Lower lobe of right lung (tissue), 2 donors: ENCODE results near the gene NAV1. TPM values are rescaled to one million over a fixed set of nuclear protein-coding genes. Genes with fewer than 3 reads are reported as not detected.

Source experiments
- ATAC-seq, 2 donors: fragments of 200-7000 bp; cut with Tn5 transposase; one replicate each; pipeline ENCODE4 v1.9.1; 2020 to 2022; ENCODE audit warnings: mild to moderate bottlenecking in 2 of 2, moderate library complexity in 2 of 2
- DNase-seq: peaks from one replicate; pipeline ENCODE4 v3.0.0-alpha.2; 2020
- H3K27ac ChIP-seq: fragments of 200-600 bp; one replicate; pipeline ENCODE4 v1.8.0; 2022
- H3K27me3 ChIP-seq: fragments of 200-600 bp; one replicate; pipeline ENCODE4 v1.8.0; 2022; ENCODE audit warnings: low read depth
- H3K36me3 ChIP-seq: fragments of 200-600 bp; one replicate; pipeline ENCODE4 v1.8.0; 2022; ENCODE audit warnings: mild to moderate bottlenecking
- H3K4me1 ChIP-seq: fragments of 200-600 bp; one replicate; pipeline ENCODE4 v1.8.0; 2022
- H3K4me3 ChIP-seq: fragments of 200-600 bp; one replicate; pipeline ENCODE4 v1.8.0; 2022; ENCODE audit warnings: mild to moderate bottlenecking
- H3K9me3 ChIP-seq: fragments of 200-600 bp; one replicate; pipeline ENCODE4 v1.8.0; 2022
- CTCF ChIP-seq: fragments of 200-600 bp; IDR thresholded peaks from one replicate; pipeline ENCODE4 v1.8.0; 2022; ENCODE audit warnings: antibody characterized with exemption, mild to moderate bottlenecking
- intact Hi-C: fragments of 100-400 bp; cut with DNase I; formaldehyde crosslinking; loops from one replicate; pipeline ENCODE4 v1.11.0; 2022
- total RNA-seq: library from RNA; stranded (reverse); fragmentation: NEBNext Ultra II Directional; extraction: Animal tissue kit (Norgen Biotek cat#: 25700); gene quantifications from one replicate; pipeline ENCODE4 v1.2.1, GENCODE V29; 2021
- donor health status: DM: no; HTN: yes; CAD: no; lungs with severe emphysema.

Gene NAV1
- total RNA-seq, 1 donor from 2014 or later, result 24.5 TPM

- Histone ChIP-seq H3K27me3 (no peaks in the 10 kb centered on the region), H3K4me3 (no peak overlapping the region), H3K4me1 (peaks cover 49% of the 10 kb centered on the region), H3K27ac (no peak overlapping the region), H3K9me3 (no peaks in the 10 kb centered on the region), H3K36me3 (no peaks in the 10 kb centered on the region)
- TF ChIP-seq CTCF, result no peak
- ATAC-seq (no peak), DNase-seq (no peak)
- intact Hi-C loops, result no loop called here
Observed at GRCh38 chr1:201510734-201511133, 28.2 kb upstream of the NAV1 start.

GRCh38 chr1:201511396-201511940, 27.5 kb upstream of the NAV1 start:
- peak overlapping the region; percentile 78 for H3K27ac ChIP-seq
- intact Hi-C loops, result no loop called here
- H3K4me1 ChIP-seq, result peaks cover 41% of the 10 kb centered on the region

DNA sequence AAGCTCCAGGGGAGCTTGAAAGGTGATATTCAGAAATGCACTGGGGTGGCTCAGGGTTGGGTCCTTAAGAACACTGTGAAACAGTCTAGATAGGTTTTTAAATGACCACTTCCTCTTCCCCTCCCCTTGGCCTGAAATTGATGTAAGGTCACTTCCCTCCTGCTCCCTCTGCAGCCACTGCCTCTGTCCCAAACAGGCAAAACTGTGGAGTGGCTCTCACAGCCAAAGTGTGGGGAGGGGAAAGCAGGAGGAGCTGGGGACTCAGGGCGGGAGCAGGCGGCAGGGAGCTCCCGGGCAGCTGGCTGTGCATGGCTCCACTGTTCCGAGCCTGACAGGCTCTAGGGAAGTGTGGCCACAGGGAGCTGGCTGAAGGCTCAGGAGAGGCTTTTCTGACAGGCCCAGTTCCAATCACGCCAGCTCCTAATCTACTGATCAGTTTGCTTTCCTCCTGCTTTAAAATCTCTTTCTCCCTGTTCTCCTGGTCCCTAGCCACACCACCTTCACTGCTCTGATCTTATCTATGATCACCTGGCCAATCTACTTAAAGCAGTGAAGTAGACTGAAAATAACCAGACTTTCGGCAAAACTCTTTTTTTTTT, 26.9 kb upstream of the NAV1 start:
- peaks cover 39% of the 10 kb centered on the region for H3K4me1 ChIP-seq
- intact Hi-C loops, result no loop called here
- H3K36me3 ChIP-seq, result no peaks in the 10 kb centered on the region
- no peaks in the 10 kb centered on the region for H3K9me3 ChIP-seq
- no peaks in the 10 kb centered on the region for H3K27me3 ChIP-seq
- no peak overlapping the region for H3K4me3 ChIP-seq
- DNase-seq, result peak; percentile 83
- ATAC-seq, result peak; percentile 88 to 90
- TF ChIP-seq CTCF, result no peak
- peak overlapping the region; percentile 78 for H3K27ac ChIP-seq

More at GRCh38 chr1:201511396-201511940, 27.5 kb upstream of the NAV1 start:
- Histone ChIP-seq H3K9me3 (no peaks in the 10 kb centered on the region), H3K36me3 (no peaks in the 10 kb centered on the region), H3K4me3 (no peak overlapping the region), H3K27me3 (no peaks in the 10 kb centered on the region)
- no peak for ATAC-seq
- no peak for TF ChIP-seq CTCF
- no peak for DNase-seq

DNA sequence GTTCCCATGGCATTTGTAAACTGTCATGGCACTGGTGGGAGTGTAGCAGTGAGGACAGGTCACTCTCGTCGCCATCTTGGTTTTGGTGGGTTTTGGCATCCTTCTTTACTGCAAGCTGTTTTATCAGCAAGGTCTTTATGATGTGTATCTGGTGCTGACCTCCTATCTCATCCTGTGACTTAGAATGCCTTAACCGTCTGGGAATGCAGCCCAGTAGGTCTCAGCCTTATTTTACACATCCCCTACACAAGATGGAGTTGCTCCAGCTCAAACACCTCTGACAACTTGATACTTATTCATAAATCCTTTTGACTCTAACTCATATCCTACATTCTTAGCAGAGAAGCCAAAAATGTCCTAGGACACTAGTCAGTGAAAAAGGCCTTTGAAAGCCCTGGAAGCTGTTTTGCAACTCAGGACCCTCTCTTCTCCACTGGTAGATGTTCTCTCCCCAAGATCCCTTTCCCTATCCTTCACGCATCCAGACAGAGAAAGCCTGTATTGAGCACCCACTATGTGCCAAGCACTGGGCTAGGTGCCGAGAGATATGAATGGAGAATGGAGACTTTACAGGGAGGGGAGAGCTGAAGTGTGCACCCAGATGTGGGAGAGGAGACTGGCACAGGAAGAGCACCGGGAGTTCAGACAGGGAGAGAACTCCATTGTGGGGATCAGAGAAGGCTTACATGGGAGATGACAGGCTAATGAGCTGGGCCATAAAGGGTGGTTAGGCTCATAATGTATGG, 25.3 kb upstream of the NAV1 start:
- Histone ChIP-seq H3K36me3 (no peaks in the 10 kb centered on the region), H3K9me3 (no peaks in the 10 kb centered on the region), H3K4me1 (peaks cover 23% of the 10 kb centered on the region), H3K4me3 (no peak overlapping the region), H3K27me3 (no peaks in the 10 kb centered on the region), H3K27ac (no peak overlapping the region)
- TF ChIP-seq CTCF, result no peak
- intact Hi-C loops, result no loop called here
- no peak for ATAC-seq
- DNase-seq, result no peak

DNA sequence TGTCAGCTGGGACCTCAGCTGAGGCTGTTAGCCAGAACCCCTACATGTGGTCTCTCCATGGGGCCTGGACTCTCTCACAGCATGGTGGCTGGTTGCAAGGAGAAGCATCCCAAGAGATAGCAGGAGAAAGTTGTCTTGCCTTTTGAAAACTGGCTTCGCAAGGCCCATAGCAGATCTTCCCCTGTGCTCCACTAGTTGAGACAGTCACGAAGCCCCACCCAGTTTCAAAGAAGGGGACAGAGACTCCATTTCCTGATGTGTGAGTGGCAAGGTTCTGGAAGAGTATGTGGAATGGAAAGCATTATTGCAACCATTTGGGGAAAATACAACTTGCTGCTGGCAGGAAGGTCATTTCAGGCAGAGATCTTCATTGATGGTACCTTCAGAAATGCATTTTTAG, 24.5 kb upstream of the NAV1 start:
- DNase-seq, result no peak
- H3K4me1 ChIP-seq, result peaks cover 23% of the 10 kb centered on the region
- ATAC-seq, result no peak
- H3K9me3 ChIP-seq, result no peaks in the 10 kb centered on the region
- H3K27ac ChIP-seq, result no peak overlapping the region
- no peaks in the 10 kb centered on the region for H3K36me3 ChIP-seq
- no peak overlapping the region for H3K4me3 ChIP-seq
- TF ChIP-seq CTCF, result no peak
- no peaks in the 10 kb centered on the region for H3K27me3 ChIP-seq
- intact Hi-C loops, result no loop called here
